ENCODE measurements around the gene ADAMTS6.
"Not testable (repeated sequence)": the region's sequence is repeated elsewhere in the genome, so short reads cannot be mapped to it uniquely, and the experiment has no call there.

Gene ADAMTS6

DNA sequence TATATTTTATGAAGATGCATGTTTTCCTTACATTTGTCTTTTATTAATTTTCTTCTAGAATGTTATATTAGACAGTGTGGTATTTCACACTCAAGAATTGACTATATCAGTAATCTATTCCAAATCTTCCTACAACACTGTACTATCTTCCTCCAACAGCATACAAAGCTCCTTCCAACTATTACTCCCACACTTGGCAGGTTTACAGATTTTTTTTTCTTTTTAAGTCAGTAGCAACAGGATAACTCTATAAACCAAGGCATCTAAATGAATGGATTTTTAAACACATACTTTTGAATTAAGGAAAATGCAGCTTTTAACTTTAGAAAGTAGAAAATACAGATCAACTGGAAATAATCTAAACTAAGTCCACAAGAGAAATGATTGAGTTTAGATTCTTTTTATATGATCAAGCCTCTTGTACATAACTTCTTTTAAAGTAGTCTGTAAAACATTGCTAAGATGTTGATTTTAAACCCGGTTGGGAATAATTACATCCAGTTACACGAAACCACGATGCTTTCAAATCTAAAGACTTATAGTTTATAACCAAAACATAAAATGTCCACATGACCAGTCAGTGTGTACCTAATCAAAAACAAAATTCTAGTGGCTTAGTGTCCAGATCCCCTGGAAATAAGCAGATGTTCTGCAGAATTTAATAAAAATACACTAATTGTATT, 281.6 kb downstream of the ADAMTS6 start:
- DNase-seq (ENCODE audit: low read depth, low spot score), result no peak

- no peak for DNase-seq (ENCODE audit: low read depth, low spot score)
Observed at GRCh38 chr5:65198456-65199120, 283.1 kb downstream of the ADAMTS6 start.

GRCh38 chr5:65197531-65198455, 283.9 kb downstream of the ADAMTS6 start:
- no peak for DNase-seq (ENCODE audit: low read depth, low spot score)

GRCh38 chr5:65194871-65195270, 286.8 kb downstream of the ADAMTS6 start:
- DNase-seq (ENCODE audit: low read depth, low spot score), result no peak

DNA sequence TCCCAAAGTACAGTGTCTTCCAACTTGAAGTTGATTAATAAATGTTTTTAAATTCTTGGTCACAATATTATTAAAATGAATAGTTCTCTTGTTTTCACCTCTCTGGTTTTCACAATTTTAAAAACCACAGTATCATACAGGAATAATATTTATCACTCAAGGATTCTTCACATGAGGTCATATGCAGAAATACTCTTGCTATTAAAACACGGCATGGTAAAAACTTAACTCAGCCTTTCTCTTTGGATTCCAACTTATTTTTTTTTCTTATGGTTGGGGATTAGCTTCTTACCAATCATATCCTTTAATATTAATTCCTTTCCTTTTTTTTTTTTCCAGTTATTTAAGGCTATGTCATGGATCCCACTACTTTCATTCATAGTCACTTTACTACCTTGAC, 289.4 kb downstream of the ADAMTS6 start:
- no peak for DNase-seq (ENCODE audit: low read depth, low spot score)

DNA sequence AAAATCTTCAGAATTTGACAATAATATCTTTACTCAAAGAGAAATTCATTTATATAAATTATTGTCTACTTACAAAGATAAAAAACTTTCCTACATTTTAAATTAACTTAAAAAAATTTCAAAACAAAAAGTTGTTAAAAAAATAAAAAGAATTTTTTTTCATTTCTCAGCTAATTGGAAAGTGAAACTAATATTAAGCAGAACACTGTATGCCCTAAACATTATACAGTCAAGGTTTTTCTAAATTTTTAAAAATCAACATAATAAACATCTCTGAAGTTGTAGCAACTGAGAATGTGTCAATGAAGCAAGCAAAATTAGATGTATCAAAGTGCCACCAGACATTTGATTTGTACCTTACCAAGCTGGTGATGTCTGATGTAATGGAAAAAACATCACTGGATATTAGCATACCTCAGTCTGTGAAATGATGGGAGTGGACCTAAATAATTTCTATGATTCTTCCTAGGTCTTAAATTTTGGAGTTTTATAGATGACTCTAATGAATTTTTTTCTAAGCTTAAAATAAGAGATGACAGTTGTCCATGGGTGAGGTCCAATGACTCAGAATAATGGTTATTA, 290.1 kb downstream of the ADAMTS6 start:
- no peak for DNase-seq (ENCODE audit: low read depth, low spot score)

- DNase-seq (ENCODE audit: low read depth, low spot score), result no peak
Observed at GRCh38 chr5:65190328-65191053, 291.2 kb downstream of the ADAMTS6 start.

DNA sequence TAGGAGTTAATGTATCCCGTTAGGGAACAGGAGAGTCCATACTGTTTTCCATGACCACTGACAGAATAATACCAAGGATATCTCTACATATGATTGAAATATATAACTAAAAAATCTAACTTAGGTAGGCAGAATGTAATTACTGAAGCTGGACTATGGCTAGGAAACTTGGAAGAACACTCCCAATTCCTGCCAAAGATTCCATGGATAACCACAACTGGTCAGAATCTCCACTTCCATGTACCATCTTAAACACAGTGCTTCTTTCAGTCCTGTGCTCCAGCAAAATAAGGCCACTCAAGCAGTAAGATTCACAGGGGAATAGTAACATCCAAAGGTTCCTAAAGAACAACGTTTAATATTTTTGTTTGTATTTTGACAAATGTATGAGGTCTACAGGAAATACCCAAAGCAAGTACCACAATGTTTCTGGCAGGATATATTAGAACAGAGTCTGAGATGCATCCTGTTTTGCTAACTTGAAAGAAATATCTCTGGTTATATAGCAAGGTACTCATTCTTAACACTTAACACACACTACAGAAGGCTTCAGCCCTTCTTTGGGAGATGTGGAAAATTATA, 295.0 kb downstream of the ADAMTS6 start:
- no peak for DNase-seq (ENCODE audit: low read depth, low spot score)

DNA sequence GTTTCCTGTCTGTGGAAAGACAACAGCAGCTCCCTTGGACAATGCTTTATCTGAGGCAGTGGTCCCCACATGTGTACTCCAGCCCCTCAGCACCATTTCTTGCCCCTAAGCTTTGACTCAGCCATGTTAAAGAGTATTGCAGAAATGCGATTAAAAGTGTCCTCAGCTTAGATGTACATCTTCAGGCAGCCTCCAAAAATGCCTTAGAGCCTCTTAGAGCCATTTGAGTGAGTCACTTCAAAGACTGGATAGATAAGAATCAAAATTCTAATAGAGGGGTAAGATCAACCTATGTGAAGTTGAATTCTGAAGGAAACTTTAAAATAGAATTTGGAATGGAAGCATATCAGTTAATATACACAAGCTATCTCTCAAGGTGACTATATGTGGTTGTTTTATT, 296.3 kb downstream of the ADAMTS6 start:
- no peak for DNase-seq (ENCODE audit: low read depth, low spot score)

DNA sequence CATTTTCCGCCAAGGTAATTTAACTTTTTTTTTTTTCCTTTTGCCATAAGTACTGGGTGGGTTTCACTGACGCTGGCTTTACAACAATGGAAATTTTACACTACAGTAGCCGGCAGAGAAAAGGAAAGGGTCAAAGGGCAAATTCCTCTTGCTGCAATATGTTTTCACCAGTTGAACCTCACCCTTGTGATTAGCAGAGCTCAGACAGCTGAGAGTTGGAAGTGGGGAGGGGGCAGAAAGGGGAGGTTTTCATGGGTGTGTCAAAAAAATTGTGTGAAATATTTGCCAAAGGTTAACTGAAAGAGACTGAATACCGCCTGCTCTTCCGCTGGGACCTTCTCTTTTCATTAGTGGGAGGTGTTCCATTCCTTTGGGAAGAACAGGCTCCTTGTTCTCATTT, 296.9 kb downstream of the ADAMTS6 start:
- no peak for DNase-seq (ENCODE audit: low read depth, low spot score)

DNA sequence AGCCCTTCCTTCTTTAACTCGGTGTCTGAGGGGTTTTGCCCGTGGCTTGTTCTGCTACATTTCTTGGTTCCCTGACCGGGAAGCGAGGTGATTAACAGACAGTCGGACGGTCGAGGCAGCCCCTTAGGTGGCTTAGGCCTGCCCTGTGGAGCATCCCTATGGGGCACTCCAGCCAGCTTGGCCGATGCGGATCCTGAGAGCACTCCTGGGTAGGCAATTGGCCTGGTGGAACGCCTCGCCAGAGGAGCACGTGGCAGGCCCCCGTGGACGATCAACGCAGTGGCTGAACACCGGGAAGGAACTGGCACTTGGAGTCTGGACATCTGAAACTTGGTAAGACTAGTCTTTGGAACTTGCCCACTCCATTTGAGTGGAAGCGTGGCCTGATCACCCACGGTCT, 307.5 kb downstream of the ADAMTS6 start:
- not testable (repeated sequence) for DNase-seq (ENCODE audit: low read depth, low spot score)

DNA sequence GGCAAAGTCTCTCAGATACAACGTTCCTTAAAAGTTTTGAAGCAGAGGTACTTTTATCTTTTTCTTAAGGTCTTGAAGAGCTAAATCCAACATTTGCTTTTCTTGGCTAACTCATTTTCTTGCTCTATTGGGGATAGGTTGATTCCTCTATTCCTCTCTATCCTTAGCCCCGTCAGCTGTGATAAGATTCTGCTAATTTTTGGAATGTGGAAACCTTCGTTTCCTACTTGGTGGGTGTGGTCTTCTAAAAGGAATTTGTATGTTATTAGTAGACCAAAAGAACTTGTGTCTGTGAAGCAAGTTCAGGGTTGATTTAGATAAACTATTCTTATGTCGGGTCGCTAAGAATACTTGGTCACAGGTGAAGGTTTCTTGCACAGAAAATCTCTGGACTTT, 308.6 kb downstream of the ADAMTS6 start:
- no peak for DNase-seq (ENCODE audit: low read depth, low spot score)

- no peak for DNase-seq (ENCODE audit: low read depth, low spot score)
Observed at GRCh38 chr5:65172486-65173129, 309.1 kb downstream of the ADAMTS6 start.

- no peak for DNase-seq (ENCODE audit: low read depth, low spot score)
Observed at GRCh38 chr5:65171645-65172044, 310.1 kb downstream of the ADAMTS6 start.

GRCh38 chr5:65163698-65164097, 318.0 kb downstream of the ADAMTS6 start:
- DNase-seq (ENCODE audit: low read depth, low spot score), result no peak

GRCh38 chr5:65161655-65162054, 320.1 kb downstream of the ADAMTS6 start:
- no peak for DNase-seq (ENCODE audit: low read depth, low spot score)

DNA sequence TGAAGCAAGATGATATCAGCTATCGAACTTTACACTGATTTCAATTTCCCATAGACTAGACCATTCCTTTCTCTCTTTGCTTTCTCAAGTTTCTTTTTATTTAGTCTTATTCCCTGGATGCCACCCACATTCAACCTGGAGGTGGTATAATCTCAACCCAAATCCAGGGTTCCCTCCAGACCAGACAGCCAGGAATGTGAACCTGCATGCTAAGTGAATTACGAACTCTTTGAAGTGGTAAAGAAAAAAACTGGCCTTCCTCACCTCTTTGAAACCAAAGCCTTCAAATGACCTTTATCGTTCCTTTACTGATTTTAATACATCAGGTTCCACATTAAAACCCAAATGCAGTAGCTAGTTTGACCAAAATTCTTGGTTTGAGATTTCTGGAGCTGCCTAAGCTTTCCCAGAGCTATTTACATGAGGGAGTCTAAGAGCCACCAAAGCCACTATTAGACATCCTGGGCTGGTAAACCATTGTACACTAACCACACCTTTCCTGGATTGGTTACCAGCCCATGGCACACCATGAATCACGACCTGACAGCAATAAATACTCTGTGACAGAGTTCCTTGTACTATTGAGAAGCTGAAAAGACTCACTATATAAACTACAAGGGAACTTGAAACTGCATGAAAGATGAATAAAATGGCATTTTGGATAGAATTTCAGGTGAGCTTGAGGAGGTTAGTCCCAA, 323.7 kb downstream of the ADAMTS6 start:
- no peak for DNase-seq (ENCODE audit: low read depth, low spot score)

GRCh38 chr5:65156933-65157332, 324.8 kb downstream of the ADAMTS6 start:
- DNase-seq (ENCODE audit: low read depth, low spot score), result no peak

- no peak for DNase-seq (ENCODE audit: low read depth, low spot score)
Observed at GRCh38 chr5:65152131-65152530, 329.6 kb downstream of the ADAMTS6 start.

- DNase-seq (ENCODE audit: low read depth, low spot score), result no peak
Observed at GRCh38 chr5:65151614-65152013, 330.1 kb downstream of the ADAMTS6 start.
